K562 (cell line): ENCODE results near the gene SND1. TPM values are rescaled to one million over a fixed set of nuclear protein-coding genes. Genes with fewer than 3 reads are reported as not detected.

Experiments used
- ATAC-seq: fragments of 200-7000 bp; cut with Tn5 transposase; 3 replicates; pipeline ENCODE4 v1.9.1; 2020; ENCODE audit warnings: moderate library complexity
- BruUV-seq: library from RNA; stranded (reverse); fragments of 400-500 nt; replicated peaks from 2 replicates; lab custom pipeline; 2021; lab: Mats Ljungman, UMichigan
- CTCF ChIA-PET: fragments of 300-600 bp; formaldehyde crosslinking; extraction: SDS; loops from one replicate; lab custom pipeline; 2021; ENCODE audit warnings: low intra/inter-chr PET ratio; lab: Yijun Ruan, JAX
- POLR2A ChIA-PET: fragments of 300-600, 350-650 bp; sonication (Branson Sonifier 250); formaldehyde crosslinking; extraction: SDS; loops from one replicate; lab custom pipeline; 2021; ENCODE audit warnings: antibody characterized with exemption, inconsistent platforms; lab: Yijun Ruan, JAX
- DNase-seq, 4 experiments: peaks; one replicate each; pipeline versions ENCODE4 v3.0.0 to v3.0.0-alpha.2; 2011 to 2018; ENCODE audit warnings: low spot score in 3 of 4, mixed read lengths in 3 of 4; ENCODE audit errors: extremely low read depth in 1 of 4
- FAIRE-seq: peaks from 2 replicates; lab custom pipeline; 2011; peaks lifted over from hg19 to GRCh38; lab: Jason Lieb, UNC
- H2AFZ ChIP-seq: 2 replicates; pipeline ENCODE4 v1.6.0; 2011; ENCODE audit warnings: low read depth, low read length, control low read depth, inconsistent platforms
- H3K27ac ChIP-seq: fragments of 200-600 bp; 3 replicates; pipeline ENCODE4 v1.8.0; 2011; ENCODE audit warnings: low read depth, mild to moderate bottlenecking, control low read depth, inconsistent platforms, low read length, moderate library complexity, mixed read lengths; ENCODE audit errors: extremely low read depth
- H3K27me3 ChIP-seq, 2 experiments: fragments of 300-600 bp in 1 of 2; 2 replicates in 1 of 2; 3 replicates in 1 of 2; pipeline versions ENCODE4 v1.6.0 to v1.8.0; 2011; ENCODE audit warnings: inconsistent platforms in 2 of 2, low read length in 2 of 2, mild to moderate bottlenecking in 1 of 2, mixed read lengths in 1 of 2, moderate library complexity in 1 of 2; ENCODE audit not compliant: control insufficient read depth in 2 of 2, insufficient read depth in 2 of 2
- H3K36me3 ChIP-seq: fragments of 300-600 bp; 3 replicates; pipeline ENCODE4 v1.8.0; 2011; ENCODE audit warnings: mild to moderate bottlenecking, low read length, inconsistent platforms; ENCODE audit not compliant: control insufficient read depth, insufficient read depth
- H3K4me1 ChIP-seq, 2 experiments: fragments of 200-600 bp in 1 of 2; replicated peaks in 1 of 2; 2 replicates in 1 of 2; 3 replicates in 1 of 2; pipeline versions ENCODE4 v1.5.1 to v1.8.0; 2011; ENCODE audit warnings: inconsistent platforms in 2 of 2, low read length in 2 of 2, mild to moderate bottlenecking in 1 of 2, mixed read lengths in 1 of 2, moderate library complexity in 1 of 2; ENCODE audit not compliant: control insufficient read depth in 2 of 2, insufficient read depth in 2 of 2
- H3K4me2 ChIP-seq: 2 replicates; pipeline ENCODE4 v1.6.1; 2011; ENCODE audit warnings: low read length, control low read depth, inconsistent platforms, mixed read lengths; ENCODE audit not compliant: insufficient read depth
- H3K4me3 ChIP-seq: fragments of 200-600 bp; sonication (generic), shearing (Covaris generic); 2 replicates; pipeline ENCODE4 v1.5.1; 2016; ENCODE audit warnings: control low read depth, inconsistent platforms
- H3K79me2 ChIP-seq: fragments of 200-600 bp; 3 replicates; pipeline ENCODE4 v1.8.0; 2011; ENCODE audit warnings: low read length, inconsistent platforms; ENCODE audit not compliant: control insufficient read depth, insufficient read depth
- H3K9ac ChIP-seq, 2 experiments: 2 replicates each; pipeline versions ENCODE4 v1.6.0 to v1.6.1; 2011; ENCODE audit warnings: low read depth in 2 of 2, low read length in 2 of 2, control low read depth in 1 of 2, inconsistent platforms in 1 of 2, mild to moderate bottlenecking in 1 of 2, mixed read lengths in 1 of 2; ENCODE audit not compliant: insufficient read depth in 1 of 2
- H3K9me1 ChIP-seq: one replicate; pipeline ENCODE4 v1.6.0; 2011; ENCODE audit warnings: inconsistent platforms, mild to moderate bottlenecking, low read length, moderate library complexity; ENCODE audit not compliant: control insufficient read depth, insufficient read depth
- H3K9me3 ChIP-seq: replicated peaks from 2 replicates; pipeline ENCODE4 v1.5.1; 2011; ENCODE audit warnings: low read depth, low read length, inconsistent platforms; ENCODE audit not compliant: control insufficient read depth, insufficient read depth
- H4K20me1 ChIP-seq: replicated peaks from 2 replicates; pipeline ENCODE4 v1.6.1; 2011; ENCODE audit warnings: low read length, inconsistent platforms, mixed read lengths; ENCODE audit not compliant: control insufficient read depth, insufficient read depth
- GATA2 ChIP-seq: sonication (generic); formaldehyde crosslinking; IDR thresholded peaks from 2 replicates; pipeline ENCODE4 v1.4.0; 2020; ENCODE audit warnings: mild to moderate bottlenecking, missing genetic modification reagents
- MBD1 ChIP-seq: fragments of 250-450 bp; sonication (Bioruptor Pico); IDR thresholded peaks from 2 replicates; pipeline ENCODE4 v1.8.0; 2022; ENCODE audit warnings: inconsistent platforms
- SMARCC2 ChIP-seq: fragments of 450-650 bp; IDR thresholded peaks from 2 replicates; pipeline ENCODE4 v1.6.1; 2017; ENCODE audit warnings: antibody characterized with exemption, moderate library complexity, mild to moderate bottlenecking, low read depth
- WGBS: fragments of 100-300 bp; shearing (Covaris generic); methylation state at CpG from one replicate; pipeline ENCODE4 v1.1.6; 2016; ENCODE audit warnings: low coverage, mixed read lengths; ENCODE audit not compliant: insufficient coverage; ENCODE audit errors: missing lambda C conversion rate; 5-methylcytosine and 5-hydroxymethylcytosine counted together
- in situ Hi-C: fragments of 300-500 bp; cut with MboI; formaldehyde crosslinking; loops from 4 replicates; pipeline ENCODE4 v1.15.0; 2018; ENCODE audit warnings: inconsistent platforms, mixed read lengths
- intact Hi-C: fragments of 100-400 bp; cut with micrococcal nuclease; formaldehyde crosslinking; loops from 2 replicates; pipeline ENCODE4 v1.14.2; 2022
- polyA plus RNA-seq, 8 experiments: library from polyadenylated mRNA; depleted of rRNA in 4 of 8; stranded (reverse) in 5 of 8; unstranded in 3 of 8; fragments of >200 nt; fragmentation: Nextera tagmentation in 2 of 8; fragmentation: Illumina TruSeq in 1 of 8; extraction: Ambion mirVana in 2 of 8; extraction: Trizol in 1 of 8; gene quantifications; 2 replicates each; pipeline versions ENCODE4 v1.2.1 to v1.2.3, GENCODE V29; 2011 to 2014; ENCODE audit warnings: inconsistent platforms in 1 of 8, missing spikeins in 1 of 8
- total RNA-seq, 7 experiments: library from RNA; depleted of rRNA in 6 of 7; stranded (reverse); fragments of >200 nt in 6 of 7; fragmentation: Illumina TruSeq in 2 of 7; extraction: Trizol in 2 of 7; gene quantifications; 2 replicates each; pipeline versions ENCODE4 v1.2.1 to v1.2.3, GENCODE V29; 2011 to 2021; ENCODE audit warnings: low replicate concordance in 1 of 7

Gene SND1
- total and polyA plus RNA-seq, 9 of the 15 experiments (the other 6 are each of a cell fraction or from before 2014, with no cell fraction given) = 46.5 to 307 (median 191) TPM

- Histone ChIP-seq H3K27me3 (no peaks in the 10 kb centered on the region), H3K9ac (no peak overlapping the region), H3K36me3 (peaks cover 63% of the 10 kb centered on the region), H3K79me2 (peaks cover 41% of the 10 kb centered on the region), H3K4me3 (no peak overlapping the region), H3K9me1 (peaks cover 5% of the 10 kb centered on the region), H3K27ac (no peak overlapping the region), H3K4me2 (no peak overlapping the region), H3K4me1 (peaks cover 39 to 80% of the 10 kb centered on the region in 2 experiments), H2AFZ (no peak overlapping the region), H3K9me3 (no peaks in the 10 kb centered on the region), H4K20me1 (peaks cover 4% of the 10 kb centered on the region; the same call in 1 of the 2 replicates)
- 96% methylated on average over 3 of the region's 3 CpGs for WGBS
- TF ChIP-seq MBD1 (0 out of 2 replicates have a peak, but pooled peaks have one; percentile 4), GATA2 (CRISPR knock-in tag) (0 out of 2 replicates have a peak, but pooled peaks have one; percentile 3), SMARCC2 (no peak)
- no peak for FAIRE-seq
- intact Hi-C loops (loop anchor here (5.0 kb wide), 3 partner anchors 92 to 237 kb away; partner anchors contain the start of gene SND1), in situ Hi-C loops (no loop called here)
- POLR2A ChIA-PET = interaction anchor here (1.1 kb wide), 1 partner anchor 9 kb away, joined by 3 read pairs; no protein-coding TSS in a partner anchor
- no peak for DNase-seq
- BruUV-seq = TSS peak; percentile 15
- CTCF ChIA-PET = no interaction called here
- no peak for ATAC-seq
Observed at GRCh38 chr7:127889677-127890076, 237.7 kb downstream of the SND1 start.
